ENCODE measurements around the gene GRWD1.
A peak's percentile ranks its signal among the peaks of the same experiment; 100 is the strongest.
"Not testable (repeated sequence)": the region's sequence is repeated elsewhere in the genome, so short reads cannot be mapped to it uniquely, and the experiment has no call there.

GRWD1 gene

DNA sequence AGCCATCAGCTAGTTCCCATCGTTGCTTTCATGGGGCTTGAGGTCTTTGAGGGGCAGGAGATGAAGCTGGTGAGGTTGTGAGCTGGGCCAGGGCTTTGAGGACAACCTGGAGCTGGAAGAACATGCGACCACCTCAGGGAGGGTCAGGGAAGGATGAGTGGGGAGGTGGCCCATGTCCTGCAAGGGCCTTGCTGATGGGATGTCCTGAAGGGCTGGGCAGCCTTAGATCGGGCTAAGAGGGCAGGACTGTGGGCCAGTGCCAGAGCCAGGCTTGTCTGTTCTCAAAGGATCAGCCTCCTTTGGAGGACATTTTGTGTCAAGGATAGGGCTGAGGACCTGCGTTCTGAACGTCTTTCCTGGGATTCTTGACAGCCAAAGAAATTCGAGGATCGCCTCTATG lies 33.9 kb downstream of the GRWD1 start:
- DNase-seq (ENCODE audit: low spot score): no peak

DNA sequence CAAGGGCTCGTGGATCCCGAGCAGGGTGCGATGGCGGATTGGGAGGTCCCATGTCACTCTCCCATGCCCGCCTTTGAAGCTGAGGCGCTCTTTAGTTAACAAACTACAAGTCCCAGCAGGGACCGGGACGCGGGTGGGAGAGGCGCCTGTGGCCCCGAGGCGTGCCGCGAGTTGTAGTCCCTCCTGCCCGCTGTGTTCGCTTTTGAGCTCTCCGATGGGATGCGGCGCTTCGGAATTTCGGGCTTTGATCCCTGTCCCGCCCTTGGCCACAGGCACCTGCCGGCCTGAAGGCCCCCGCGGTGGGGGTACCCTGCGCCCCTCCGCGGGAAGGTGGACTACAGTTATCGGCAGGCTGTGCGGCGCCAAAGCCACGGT lies 34.4 kb downstream of the GRWD1 start:
- no peak for DNase-seq (ENCODE audit: low spot score)

DNA sequence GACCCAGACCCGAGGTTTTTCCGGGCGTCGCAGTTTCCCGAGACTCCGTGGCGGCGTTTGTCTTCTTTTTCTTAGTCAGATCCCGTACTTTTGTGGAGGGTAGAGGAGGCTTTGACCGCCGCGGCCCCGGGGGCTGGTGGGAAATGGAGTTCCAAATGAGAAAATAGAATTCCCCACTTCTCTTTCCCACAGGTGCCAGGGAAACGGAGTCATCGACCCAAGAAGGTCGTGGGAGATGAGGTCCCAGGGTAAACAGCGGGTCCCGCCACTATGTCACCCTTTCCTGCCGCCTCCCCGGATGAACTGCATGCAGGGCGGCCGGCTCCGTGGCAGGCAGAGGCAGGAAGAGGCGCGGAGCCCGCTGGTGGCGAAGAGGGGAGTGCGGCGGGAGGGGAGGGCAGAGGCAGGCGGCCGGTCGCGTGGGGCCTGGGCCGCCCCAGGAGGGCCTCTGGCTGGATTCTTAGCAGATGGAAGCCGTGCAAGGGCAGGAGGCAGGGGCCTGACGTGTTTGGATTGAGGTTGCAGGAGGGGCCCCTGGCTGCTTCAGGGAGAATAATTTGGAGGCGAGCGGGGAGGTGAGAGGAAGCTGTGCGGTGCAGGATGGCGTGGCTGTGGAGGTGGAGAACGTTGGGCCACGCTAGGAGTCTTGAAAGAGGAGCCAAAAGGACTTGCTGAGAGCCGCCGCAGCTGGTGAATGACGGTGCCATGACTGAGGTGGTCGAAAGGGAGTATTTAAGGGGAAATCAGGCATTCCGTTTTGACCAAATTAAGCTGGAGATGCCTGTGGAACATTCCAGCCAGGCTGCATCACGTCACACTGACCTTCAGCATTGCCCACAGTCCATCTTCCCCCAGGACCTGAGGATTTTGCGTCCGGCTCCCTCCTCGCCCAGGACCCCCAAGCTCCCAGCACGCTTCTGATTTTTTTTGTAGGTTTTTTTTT lies 35.0 kb downstream of the GRWD1 start:
- DNase-seq (ENCODE audit: low spot score): no peak

DNA sequence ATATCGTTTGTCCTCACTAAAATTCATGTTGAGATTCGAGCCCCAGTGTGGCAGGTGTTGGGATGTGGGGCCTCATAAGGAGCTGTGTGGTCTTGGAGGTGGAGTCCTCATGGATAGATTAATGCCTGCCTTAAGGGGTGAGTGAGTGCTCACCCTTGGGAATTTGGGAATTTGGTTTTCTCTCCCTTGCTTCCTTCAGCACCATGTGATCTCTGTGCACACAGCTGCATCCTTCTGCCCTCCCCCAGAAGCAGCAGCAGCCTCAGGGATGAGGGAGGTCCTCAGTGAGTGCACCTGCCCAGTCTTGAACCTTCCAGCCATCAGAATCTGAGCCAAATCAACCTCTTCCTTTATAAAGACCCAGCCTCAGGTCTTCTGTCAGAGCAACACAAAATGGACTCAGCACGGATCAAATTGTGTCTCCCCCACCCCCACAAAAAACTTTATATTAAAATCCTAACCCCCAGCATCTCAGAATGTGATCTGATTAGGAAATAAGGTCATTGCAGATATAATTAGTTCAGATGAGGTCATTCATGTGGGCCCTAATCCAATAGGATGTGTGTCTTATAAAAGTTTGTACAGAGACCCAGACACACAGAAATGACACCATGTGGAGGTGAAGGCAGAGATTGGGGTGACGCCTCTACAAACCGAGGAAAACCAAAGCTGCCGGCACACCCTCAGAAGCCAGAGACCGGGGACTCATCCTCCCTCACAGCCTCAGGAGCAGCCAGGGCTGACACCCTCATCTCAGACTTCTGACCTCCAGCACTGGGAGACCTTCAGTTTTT lies 36.3 kb downstream of the GRWD1 start:
- DNase-seq (ENCODE audit: low spot score): no peak

DNA sequence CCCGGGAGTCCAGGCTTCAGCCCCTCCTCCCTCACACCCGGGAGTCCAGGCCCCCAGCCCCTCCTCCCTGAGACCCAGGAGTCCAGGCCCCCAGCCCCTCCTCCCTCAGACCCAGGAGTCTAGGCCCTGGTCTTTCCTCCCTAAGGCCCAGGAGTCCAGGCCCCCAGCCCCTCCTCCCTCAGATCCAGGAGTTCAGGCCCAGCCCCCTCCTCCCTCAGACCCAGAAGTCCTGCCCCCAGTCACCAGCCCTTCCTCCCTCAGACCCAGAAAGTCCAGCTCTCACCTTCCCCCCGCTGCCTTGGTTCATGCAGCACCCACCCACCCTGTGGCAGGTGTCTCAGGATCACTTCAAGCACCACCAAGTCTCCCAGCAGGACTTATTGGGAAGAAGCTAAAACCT lies 37.5 kb downstream of the GRWD1 start:
- no peak for DNase-seq (ENCODE audit: low spot score)

DNA sequence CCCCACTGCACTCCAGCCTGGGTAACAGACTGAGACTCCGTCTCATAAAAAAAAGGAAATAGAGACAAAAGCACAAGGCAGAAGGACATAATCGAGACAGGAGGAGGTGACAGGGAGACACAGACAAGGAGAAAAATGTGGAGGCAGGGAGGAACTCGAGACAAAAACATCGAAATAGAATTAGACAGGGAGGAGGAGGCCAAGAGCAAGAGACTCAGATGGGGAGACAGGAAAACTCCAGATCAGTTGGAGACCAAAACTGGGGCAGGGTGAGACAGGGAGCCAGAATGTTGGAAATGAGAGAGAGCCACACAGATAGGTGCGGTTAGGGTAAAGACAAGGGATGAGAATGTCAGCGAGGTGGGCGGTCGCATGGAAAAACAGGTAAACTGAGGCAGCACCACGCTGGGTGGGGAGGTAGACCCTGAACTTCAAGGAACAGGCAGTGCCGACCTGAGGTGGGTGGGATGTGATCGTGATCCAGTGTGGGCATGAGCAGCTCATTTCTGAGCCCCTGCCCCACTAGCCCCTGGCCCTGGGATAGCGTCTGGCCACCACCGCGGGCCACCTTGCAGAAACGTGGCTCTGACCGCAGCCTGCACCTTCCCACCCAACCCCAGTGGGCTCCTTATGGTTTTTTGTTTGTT lies 38.6 kb downstream of the GRWD1 start:
- no peak for DNase-seq (ENCODE audit: low spot score)

DNA sequence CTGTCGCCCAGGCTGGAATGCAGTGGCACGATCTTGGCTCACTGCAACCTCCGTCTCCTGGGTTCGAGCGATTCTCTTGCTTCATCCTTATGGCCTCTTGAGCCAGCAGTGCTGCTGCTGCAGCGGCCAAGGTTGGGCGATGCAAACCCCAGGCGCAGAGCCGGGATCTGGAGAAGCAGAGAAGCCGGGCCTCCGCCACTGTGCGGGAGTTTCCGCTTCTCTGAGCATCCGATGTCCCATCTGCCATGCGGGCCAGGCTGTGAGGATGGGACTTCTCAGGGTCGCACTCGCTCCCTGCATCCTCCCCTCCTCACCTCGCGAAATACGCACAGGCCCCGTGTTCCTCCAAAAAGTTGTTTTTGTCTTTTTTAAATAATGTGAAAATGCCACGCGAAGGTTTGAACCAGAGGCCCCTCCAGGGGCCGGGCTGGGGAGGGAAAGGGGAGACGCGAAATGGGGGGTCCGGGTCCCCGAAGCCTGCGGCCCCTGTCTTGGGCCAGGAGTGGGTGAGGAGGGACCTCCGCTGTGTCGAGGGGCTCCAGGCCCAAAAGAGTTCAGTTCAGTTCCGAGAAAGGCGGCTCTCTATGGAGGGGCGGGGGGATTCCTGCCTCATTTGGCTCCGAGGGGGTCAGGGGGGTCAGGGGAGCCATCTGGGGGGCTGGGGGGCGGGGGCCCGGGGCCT lies 39.3 kb downstream of the GRWD1 start:
- no peak for DNase-seq (ENCODE audit: low spot score)

DNA sequence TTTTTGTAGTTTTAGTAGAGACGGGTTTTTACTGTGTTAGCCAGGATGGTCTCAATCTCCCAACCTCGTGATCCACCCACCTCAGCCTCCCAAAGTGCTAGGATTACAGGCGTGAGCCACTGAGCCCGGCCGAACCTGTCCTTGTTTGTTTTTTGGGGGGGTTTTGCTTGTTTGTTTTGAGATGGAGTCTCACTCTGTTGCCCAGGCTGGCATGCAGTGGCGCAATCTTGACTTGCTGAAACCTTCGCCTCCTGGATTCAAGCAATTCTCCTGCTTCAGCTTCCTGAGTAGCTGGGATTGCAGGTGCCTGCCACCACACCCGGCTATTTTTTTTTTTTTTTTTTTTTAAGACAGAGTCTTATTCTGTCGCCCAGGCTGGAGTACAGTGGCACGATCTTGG lies 40.9 kb downstream of the GRWD1 start:
- not testable (repeated sequence) for DNase-seq (ENCODE audit: low spot score)

DNA sequence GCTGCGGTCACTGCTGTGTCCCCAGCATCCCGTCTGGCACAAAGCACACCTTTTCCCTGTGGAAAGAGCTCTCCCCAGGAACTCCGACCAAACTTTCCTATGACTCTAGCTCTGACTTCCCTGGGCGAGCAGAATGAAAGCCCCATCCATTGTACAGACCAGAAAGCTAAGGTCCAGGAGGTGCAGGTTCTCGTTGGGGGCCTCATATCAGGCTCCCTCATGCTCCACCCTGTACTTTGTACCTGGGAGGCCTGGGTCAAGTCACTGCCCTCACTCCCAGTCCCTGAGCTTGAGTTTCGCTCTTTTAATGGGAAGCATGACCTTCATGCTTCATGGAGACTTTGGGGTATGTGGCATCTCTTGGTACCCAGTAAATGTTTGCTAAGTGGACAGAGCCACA lies 41.8 kb downstream of the GRWD1 start:
- no peak for DNase-seq (ENCODE audit: low spot score)

DNA sequence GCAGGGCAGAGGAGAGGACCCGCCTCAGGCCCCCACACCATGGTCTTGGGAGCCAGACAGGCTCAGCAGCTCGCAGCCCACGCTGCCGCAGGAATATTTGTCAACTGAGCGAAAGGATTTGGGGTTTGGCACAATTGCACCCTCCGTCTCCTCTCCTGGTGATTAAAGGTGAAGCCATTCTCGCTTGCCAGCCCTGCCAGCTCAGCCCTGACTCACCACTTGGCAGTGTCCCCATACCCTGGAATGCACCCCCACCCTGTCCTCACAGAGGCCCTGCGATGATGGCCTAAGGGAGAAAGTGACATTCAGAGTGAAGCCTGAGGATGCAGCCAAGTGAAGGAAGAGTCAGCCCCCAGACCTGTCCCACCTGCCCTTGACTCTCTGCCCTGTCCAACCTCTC lies 42.2 kb downstream of the GRWD1 start:
- no peak for DNase-seq (ENCODE audit: low spot score)

DNA sequence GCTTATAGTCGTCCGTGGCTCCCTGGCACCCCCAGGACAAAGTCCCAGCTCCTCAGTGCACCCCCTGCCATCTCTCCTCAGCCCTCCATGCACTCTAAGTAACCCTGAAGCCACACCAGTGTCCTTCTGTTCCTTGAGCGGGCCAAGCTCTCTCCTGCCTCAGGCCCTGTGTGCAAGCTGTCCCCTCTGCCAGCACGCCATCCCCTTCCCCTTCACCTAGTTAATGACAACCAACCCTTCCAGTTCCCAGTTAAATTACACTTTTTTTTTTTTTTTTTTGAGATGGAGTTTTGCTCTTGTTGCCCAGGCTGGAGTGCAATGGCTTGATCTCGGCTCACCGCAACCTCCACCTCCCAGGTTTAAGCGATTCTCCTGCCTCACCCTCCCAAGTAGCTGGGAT lies 42.7 kb downstream of the GRWD1 start:
- not testable (repeated sequence) for DNase-seq (ENCODE audit: low spot score)

DNA sequence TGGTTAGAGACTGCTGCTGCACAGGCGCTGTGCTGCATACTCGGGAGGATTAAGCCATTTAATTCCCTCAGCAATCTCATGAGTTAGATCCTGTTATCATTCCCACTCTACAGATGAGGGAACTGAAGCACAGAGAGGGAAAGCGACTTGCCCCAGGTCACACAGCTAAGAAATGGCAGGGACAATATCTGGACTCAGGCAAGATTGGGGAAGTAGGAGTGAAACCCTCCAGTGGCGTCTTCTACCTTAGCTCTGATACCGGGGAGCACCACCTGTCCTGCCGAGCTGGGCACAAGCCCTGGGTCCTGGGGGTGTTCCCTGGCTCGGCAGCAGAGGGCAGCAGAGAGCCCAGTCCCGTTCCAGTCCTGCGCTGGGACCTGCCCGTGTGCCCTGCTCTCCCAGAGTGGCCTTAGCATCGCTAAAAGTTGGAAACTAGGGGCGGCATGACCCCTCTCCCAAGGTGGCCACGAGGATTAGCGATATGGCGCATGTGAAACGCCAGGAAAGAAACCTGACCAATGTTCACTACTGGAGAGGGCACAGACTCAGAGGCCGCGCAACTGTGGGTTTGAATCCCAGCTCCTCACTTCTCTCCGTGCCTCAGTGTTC lies 43.9 kb downstream of the GRWD1 start:
- peak; percentile 93 for DNase-seq (ENCODE audit: low spot score)

DNA sequence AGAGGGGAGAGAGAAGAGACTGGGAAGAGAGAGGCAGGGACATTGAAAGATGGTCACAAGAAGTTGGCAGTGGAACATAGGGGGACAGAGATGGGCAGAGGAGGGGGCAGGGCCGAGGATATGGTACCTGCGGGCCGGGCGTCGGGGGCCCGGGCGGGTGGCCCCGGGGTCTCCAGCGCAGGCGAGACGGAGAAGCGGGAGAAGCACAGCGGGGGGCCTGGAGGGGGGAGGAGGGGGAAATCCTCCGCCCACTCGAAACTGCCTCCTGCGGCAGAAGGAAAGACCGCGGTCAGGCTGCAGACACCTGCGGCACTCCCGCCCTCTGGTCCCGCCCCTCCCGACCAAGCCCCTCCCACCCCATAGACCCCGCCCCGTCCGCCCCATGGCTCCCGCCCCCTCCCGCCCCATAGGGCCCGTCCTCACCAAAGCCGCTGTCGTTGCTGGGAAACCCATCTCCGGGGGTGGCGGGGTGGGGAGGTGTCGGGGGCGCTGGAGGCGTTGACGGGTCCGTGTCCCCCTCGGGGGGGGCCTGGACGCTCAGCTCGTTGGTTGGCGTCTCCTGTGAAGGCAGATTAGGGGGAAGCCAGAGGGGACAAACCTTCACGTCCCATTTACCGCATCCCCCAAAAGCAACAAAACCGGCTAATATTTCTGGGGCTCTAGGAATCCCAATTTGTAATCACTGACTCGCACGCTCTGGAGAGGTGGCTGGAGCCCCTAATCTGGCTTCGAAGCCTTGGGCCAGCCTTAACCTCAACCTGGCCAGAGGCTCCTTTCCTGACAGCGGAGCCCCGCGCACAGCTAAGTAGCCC lies 45.4 kb downstream of the GRWD1 start:
- DNase-seq (ENCODE audit: low spot score): peak; percentile 69

DNA sequence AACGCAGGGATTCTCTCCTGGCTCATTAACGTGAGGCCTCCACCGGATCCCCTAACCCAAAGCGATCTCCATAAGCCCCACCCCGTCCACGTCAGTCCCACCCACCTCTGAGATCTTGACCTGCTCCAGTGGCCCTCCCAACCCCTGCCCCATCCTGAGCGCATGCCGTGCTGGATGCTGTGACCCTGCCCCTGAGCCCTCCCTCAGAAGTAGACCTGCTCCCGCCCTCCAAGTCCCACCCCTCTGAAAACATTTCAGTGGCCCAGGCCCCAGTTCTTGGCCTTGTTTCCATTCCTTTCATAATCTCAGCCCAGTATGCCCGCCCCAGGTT lies 46.0 kb downstream of the GRWD1 start:
- DNase-seq (ENCODE audit: low spot score): no peak

DNA sequence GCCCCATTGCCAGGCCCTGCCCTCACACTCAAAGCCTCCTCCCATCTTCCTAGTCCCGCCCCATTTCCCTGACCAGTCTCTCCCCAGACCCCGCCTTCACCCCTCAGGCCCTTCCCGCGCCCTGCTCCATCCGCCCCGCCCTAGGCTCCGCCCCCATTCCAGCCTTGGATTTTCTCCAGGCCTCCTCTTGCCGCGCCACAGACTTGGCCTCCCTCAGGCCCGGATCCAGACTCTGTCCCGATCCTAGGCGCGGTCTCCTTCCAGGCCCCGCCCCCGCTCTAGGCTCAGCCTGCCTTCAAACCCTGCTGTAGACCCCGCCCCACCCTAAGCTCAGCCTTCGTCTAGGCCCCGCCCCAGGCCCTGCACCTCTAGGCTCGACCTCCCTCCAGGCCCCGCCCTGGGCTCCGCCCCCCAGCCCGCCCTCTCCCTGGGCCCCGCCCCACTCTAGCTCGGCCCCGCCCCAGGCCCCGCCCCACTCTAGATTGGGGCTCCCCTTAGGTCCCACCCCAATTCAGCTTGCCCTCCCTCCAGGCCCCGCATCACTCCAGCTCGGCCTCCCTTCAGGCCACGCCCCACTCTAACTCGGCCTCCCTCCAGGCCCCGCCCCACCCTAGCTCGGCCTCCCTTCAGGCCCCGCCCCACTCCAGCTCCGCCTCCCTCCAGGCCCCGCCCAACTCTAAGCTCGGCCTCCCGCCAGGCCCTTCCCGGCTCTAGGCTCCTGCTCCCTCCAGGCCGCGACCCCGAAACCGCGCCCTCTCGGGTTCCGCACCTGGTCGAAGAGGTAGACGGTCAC lies 47.3 kb downstream of the GRWD1 start:
- DNase-seq (ENCODE audit: low spot score): peak; percentile 96

DNA sequence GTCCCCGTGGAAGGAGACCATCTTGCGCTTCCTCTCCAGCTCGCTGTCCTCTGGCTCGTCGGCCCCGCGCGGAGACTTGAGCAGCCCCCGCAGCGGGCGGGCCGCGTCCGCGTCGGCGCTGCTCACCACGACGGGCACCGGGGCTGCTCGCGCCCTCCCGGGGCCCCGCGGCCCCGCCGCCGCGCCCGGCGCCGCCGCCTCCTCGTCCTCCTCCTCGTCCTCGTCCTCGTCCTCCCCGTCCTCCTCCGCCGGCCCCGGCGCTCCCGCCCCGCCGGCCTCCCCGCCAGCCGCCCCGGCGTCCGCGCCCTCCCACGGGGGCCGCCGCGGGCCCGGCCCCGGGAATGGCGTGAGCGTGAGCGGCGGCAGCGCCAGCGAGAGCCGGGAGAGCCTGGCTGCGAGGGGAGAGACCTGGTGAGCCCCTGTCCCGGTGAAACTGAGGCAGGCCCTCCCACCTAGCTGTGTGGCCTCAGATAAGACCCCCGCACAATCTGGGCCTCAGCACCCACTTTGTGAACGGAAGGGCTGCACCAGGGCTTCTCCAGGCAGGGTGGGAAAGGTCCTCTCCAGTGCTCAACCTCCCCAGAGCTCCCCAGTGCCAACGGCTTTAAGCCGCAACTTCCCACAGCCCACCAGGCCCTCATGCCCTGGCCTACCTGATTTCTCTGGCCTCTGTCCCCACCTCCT lies 48.1 kb downstream of the GRWD1 start:
- no peak for DNase-seq (ENCODE audit: low spot score)

DNA sequence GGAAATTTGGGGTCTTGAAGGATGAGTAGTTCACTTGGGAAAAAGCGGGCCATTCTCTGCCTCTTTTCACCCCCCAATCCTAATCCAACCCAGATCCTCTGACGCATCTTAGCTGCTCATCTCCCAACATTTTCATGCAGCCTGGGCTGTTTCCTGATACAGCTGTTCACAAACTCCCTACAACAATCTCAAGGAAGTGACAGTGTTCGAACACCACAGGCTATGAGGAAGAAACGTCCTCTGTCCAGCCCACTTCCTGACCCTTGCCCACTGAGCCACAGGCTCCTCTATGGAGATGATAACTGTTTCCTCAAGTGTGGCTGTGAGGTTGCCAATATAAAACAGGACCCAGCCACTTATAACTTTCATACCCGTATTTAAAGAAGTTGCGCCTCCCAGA lies 49.6 kb downstream of the GRWD1 start:
- no peak for DNase-seq (ENCODE audit: low spot score)

DNA sequence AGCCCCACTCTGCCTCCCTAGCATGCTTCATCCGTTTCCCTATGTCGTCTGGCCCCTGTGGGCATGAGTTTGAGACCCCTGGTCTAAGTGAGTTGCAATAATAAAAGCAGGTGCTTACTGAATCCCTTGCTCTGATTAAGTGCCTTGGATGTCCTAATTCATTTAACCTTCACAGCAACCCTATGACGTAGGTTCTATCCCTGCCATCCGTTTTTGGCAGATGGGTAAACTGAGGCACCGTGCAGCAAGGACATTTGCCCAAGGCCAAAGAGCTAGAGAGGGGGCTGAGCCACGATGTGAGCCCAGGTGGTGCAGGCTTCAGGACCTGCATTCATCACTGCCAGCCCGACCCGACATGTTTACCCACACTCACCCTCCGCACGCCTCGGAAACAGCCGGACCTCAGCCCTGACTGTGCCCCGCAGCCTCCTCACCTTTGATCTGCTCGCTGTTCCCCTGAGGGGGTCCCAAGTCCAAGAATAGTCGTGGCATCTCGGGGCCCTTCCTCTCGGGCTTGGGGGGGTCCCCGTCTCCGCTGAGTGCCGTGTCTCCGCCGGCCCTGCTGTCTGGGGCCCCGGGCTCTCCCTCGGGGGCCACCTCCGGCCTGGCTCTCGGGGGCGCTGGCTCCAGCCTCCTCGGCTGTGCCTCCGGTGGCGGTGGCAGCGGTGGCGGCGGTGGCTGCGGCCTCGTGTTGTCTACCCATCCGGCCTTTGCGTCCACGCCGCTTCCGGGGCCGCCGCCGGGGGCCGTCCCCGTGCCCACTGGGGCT lies 51.4 kb downstream of the GRWD1 start:
- no peak for DNase-seq (ENCODE audit: low spot score)
